GM21717 (cell line): Measurements from ENCODE around the gene LRIF1.

ENCODE experiments used
- ATAC-seq: cut with Tn5 transposase; IDR thresholded peaks from one replicate; pipeline ENCODE4 v1.9.1; 2021; ENCODE audit warnings: mild to moderate bottlenecking, moderate library complexity; ENCODE audit not compliant: unreplicated experiment

The LRIF1 gene

GRCh38 chr1:110897681-110898080 is 66.0 kb downstream of the LRIF1 start:
- ATAC-seq, result no peak
